HG03108 (cell line): ENCODE data around the gene TSR2.

ENCODE experiments used
- ATAC-seq: cut with Tn5 transposase; IDR thresholded peaks from one replicate; pipeline ENCODE4 v1.9.1; 2021; ENCODE audit warnings: moderate library complexity; ENCODE audit not compliant: unreplicated experiment

TSR2 gene

GRCh38 chrX:54439960-54440871 lies at the start of gene TSR2:
Gene TSR2 (plus strand): TSS chrX:54440404. CDS start chrX:54440422, 18 bp downstream.
- ATAC-seq: peak; percentile 95

DNA sequence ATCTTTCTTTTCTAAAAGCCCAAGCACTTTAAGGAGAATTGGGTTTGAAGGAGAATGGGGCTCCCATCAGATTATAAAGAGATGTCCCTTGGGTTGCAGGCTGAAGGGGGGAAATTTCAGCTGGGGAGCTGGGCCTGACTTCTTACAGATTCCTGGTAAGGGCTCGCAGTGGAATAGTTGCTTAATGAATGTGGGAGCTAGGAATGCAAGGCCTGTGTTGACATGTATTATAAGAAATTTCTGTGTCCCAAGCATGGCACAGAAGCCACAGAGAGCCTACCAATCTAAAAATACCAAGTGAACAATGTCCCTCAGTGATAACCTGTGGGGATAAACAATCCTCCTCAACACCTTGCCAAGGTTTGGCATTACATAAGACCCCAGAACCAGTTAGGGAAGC lies 43.1 kb upstream of the TSR2 start:
- no peak for ATAC-seq

- no peak for ATAC-seq
Measured at GRCh38 chrX:54407266-54407665, 32.9 kb upstream of the TSR2 start.

DNA sequence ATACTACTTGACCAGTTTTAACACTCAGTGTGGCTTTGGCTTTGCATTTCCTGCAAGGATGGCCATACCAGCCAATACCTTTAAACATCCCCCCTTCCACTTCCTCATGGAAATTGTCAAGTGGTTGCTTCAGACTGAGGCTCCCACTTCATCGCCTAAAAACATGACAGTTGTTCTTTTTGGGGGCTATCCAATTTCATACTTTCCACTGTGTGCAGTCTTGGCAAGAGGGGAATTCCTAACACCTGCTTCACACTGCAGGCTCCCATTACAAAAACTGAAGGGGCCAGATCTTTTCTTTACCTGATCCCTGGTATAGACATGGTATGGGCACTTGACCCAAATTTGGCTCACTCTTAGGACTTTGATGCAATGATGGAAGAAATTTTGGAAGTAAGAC lies 28.5 kb upstream of the TSR2 start:
- no peak for ATAC-seq

- ATAC-seq: no peak
Measured at GRCh38 chrX:54413753-54414152, 26.5 kb upstream of the TSR2 start.

GRCh38 chrX:54415534-54416350 lies 24.5 kb upstream of the TSR2 start:
- no peak for ATAC-seq

DNA sequence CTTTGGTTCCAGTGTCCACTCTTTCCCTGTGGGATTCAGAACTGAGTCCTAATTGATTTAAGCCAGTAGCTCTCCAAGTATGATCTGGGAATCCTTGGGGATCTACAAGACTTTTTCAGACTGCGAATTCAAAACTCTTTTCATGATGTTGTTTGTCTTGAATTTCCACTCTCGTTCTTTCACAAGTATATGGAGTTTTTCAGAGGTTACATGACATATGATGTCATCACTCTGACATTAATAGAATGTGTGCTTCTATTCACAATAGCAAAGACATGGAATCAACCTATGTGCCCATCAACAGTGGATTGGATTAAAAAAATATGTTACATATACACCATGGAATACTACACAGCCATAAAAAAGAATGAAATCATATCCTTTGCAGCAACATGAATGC lies 23.2 kb upstream of the TSR2 start:
- ATAC-seq: no peak

DNA sequence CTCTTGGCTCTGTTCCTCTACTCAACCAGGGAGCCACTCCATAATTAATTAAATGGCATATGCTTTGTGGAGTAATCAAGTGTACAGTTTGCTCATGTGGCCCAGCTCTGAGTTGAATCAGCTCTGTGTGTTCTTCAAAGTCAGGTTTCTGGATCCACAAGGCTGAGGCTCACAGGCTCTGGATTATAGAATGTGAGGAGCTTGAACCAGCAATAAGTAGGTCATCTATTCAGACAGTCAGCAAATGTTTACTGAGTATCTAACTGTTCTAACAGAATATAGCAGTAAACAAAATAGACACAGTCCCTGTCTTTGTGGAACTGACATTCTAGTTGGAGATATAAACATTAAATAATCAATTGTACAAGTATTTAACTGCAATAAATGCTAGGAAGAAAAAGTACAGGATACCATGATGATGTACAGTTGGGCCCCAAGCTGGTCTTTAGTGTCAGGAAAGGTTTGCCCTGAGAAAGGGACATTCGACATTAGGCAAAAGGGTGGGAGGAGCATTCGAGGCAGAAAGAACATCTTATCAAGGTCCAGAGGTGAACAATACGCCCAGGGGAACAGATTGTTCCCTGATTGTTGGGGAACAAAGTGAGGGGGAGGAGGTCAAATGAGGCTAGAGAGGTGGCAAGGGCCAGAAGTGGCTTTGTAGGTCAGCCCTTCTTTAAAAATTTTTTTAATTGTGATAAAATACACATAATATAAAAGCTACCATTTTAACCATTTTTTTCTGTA lies 20.5 kb upstream of the TSR2 start:
- no peak for ATAC-seq

- no peak for ATAC-seq
Measured at GRCh38 chrX:54422168-54422567, 18.0 kb upstream of the TSR2 start.

DNA sequence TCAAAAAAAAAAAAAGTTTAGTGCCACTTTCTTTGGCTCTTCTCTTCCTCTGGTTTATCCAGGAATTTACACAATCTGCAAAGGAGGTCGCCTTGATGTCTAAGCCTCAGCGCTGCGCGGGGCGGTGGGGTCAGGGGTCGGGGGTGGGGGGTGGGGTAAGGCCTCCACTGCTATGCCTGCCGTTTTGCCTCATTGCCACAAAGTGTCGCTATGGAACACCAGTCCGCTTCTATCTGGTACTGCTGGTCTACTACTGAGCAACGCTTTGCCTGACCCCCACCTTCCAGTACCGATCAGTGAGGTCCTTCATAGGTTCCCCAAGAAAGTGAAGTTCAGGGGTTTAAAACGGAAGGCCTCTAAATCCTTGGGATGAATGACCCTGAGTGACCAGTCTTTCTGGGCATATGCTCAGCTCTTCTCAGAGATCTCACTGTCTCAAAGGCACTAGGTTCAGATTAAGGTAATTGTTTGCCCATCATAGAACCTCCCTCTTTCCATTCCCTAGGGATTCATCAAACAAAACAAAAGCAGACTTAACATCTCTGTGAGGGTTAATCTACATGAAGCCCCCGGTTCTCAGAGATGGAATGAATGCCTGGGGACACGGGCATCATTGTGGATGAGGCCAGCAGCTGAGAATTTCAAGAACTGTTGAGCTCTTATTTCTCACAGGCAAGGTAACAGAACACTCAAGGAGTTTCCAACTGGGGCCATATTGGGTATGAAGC lies 16.9 kb upstream of the TSR2 start:
- ATAC-seq: no peak

DNA sequence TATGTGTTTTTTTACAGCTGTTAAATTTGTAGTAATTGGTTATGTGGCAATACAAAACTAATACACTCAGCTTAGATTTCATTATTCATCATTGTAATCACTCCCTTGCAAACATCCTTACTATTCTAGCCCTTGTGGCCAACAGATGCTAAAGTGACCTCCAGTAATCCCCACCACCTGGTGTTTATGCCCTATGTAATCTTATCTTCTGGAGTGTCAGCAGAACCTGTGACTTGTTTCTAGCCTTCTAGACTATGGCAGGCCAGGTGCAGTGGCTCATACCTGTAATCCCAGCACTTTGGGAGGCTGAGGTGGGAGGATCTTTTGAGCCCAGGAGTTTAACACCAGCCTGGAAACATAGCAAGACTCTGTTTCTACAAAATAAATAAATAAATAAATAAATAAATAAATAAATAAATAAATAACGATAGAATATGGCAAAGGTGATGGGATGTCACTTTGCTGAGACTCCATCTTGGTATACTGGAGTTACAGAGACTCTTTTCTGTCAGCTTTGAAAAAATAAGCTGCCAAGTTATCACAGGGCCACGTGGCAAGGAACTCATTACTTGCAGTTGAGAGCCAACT lies 12.3 kb upstream of the TSR2 start:
- no peak for ATAC-seq

GRCh38 chrX:54430519-54430918 lies 9.7 kb upstream of the TSR2 start:
- no peak for ATAC-seq

- no peak for ATAC-seq
Measured at GRCh38 chrX:54435121-54435520, 5.1 kb upstream of the TSR2 start.

GRCh38 chrX:54442790-54443189 lies 2.6 kb downstream of the TSR2 start:
- no peak for ATAC-seq

DNA sequence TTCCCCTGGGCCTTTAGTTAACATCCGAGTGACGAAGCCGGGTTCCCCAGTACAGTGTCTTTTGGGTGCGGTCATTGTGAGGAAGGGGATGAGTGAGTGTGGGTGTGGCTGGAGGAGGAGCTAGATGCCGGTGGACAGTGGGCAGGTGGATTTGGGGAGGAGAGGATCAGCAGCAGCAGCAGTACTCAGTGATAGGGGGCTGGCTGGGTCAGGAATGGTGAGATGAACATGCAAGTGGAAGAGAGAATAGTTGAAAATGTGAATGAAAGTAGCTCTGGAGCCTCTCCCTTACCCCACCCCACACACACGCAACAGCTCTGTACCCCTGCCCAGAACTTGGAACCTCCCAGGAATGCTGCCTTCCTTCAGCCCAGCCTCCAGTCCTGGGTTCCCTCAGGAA lies 4.5 kb downstream of the TSR2 start:
- ATAC-seq: no peak

- no peak for ATAC-seq
Measured at GRCh38 chrX:54446084-54446483, 5.9 kb downstream of the TSR2 start.

GRCh38 chrX:54447461-54447860 lies 7.3 kb downstream of the TSR2 start:
- ATAC-seq: no peak

- ATAC-seq: no peak
Measured at GRCh38 chrX:54449929-54450328, 9.7 kb downstream of the TSR2 start.

- ATAC-seq: no peak
Measured at GRCh38 chrX:54452920-54453319, 12.7 kb downstream of the TSR2 start.

- ATAC-seq: no peak
Measured at GRCh38 chrX:54470054-54470760, 30.0 kb downstream of the TSR2 start.
